ACHN (cell line): ENCODE results near the gene FLRT2.

Source experiments
- DNase-seq: peaks from one replicate; pipeline ENCODE4 v3.0.0-alpha.2; 2015
- in situ Hi-C: cut with HindIII; loops from 2 replicates; pipeline ENCODE4 v1.10.0; 2017; ENCODE audit warnings: low sequenced_read_pairs, low pct_ligation_motif_present, low pct_unique_long_range_greater_than_20kb

FLRT2 gene, protein sequence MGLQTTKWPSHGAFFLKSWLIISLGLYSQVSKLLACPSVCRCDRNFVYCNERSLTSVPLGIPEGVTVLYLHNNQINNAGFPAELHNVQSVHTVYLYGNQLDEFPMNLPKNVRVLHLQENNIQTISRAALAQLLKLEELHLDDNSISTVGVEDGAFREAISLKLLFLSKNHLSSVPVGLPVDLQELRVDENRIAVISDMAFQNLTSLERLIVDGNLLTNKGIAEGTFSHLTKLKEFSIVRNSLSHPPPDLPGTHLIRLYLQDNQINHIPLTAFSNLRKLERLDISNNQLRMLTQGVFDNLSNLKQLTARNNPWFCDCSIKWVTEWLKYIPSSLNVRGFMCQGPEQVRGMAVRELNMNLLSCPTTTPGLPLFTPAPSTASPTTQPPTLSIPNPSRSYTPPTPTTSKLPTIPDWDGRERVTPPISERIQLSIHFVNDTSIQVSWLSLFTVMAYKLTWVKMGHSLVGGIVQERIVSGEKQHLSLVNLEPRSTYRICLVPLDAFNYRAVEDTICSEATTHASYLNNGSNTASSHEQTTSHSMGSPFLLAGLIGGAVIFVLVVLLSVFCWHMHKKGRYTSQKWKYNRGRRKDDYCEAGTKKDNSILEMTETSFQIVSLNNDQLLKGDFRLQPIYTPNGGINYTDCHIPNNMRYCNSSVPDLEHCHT

DNA sequence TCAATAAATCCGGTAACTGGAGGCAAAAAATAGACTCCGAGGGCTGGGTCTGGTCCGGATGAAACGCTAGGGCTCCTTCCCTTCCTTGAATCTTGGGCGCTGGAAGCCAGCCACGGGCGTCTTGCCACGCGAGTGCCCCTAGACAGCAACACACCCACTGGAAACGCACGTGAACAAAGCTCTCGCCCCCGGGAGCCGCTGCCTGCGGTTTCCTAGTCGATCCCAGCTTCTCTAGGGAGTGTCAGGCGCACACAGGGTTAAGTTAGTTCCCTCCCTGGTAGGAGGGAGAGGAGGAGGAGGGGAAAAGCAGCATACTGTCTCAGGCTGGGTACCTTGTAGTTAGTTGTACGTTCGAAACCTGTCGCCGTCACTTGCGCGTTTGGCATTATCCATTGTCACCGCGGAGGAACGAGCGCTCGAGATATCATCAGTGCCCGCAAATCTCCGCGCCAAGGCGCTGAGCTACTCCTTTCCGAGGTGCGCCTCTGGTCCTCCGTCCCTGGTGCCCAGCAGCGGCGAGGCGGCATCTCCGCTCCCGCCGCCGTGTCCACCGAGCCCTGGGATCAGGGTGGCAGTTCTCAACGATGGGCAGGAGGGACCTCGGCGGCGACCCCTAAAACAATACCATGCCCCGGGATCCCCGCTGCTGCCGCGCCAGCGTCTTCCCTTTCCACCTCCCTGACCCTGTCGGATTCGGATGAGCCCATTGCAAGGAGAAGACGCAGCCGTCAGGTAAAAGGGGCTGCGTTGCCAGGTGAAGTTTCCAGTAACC lies at the start of gene FLRT2:
Gene FLRT2, plus strand, starts transcription at position 342 of the 772 bp plus-strand sequence. CDS start 91,371 bp downstream, outside the sequence.
- DNase-seq: no peak
- in situ Hi-C loops: no loop called here

DNA sequence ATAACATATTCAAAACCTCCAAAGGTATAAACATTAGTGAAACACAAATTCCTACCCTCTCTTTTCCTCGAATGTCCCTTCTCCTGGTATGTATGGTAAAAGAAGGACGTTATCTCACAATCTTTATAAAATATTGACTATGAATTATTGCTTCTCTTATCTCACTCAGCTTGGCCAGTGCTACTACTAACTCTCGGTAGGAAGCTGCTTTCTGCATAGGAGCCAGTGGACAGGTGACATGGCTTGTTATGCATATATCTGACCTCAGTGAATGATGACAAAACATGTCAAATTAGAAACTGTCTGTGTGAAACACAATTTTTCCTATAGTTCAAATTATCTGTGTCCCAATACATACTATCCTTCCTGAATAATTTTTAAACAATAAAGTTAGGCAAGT lies 48.5 kb upstream of the FLRT2 start:
- no peak for DNase-seq
- in situ Hi-C loops: no loop called here

DNA sequence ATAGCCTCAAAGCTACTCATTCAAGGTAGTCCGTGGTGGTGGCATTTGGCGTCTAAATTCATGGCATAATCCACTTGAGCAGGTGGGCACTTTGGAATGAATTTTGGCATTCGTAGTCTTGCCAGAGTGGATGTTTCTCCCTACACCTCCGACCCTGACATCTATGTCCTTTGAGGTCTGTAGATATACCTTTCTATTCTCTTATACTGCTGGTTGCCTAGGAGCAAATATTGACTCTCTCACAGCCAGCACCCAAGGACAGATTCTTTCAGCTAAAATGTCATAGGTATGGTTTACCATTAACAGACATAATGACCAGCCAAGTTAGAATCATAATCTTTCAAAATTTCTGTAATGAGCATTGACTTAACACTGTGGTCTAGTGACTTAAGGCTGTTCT lies 47.4 kb upstream of the FLRT2 start:
- in situ Hi-C loops: no loop called here
- no peak for DNase-seq

DNA sequence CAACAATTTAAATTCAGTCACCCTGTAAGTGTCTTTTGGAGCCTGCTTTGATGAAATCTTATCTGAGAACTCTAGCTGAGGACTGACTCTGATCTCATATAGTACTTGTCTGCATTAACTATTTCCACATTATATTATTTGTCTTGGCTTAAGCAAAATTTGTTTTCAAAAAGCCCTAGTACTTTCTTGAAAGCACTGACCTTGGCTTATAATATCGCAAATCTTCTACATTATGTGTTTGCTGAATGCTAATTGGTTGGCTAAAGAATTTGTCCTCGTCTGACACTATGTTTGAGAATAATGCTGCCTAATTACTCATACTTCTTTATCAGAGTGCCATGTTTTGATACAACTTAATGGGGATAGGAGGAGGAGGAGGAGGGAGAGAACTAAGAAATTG lies 46.9 kb upstream of the FLRT2 start:
- DNase-seq: no peak
- in situ Hi-C loops: no loop called here

DNA sequence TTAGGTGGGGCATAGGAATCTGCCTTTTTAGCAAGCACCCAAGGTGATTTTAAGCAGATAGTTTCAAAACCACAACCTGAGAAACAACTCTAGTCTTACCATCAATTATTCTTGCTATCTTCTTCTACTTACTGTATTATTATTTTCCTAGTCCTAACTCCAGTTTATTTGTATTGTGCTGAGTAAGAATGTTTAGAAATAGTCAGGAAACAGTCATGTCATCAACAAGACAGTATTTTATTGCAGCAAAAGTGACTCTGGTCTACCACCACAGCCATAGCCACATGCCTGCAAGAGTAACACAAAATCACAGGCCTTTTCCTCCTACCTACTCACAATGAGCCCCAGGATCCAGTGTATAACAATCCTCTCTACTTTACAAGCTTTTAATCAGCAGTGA lies 46.3 kb upstream of the FLRT2 start:
- no peak for DNase-seq
- in situ Hi-C loops: no loop called here

DNA sequence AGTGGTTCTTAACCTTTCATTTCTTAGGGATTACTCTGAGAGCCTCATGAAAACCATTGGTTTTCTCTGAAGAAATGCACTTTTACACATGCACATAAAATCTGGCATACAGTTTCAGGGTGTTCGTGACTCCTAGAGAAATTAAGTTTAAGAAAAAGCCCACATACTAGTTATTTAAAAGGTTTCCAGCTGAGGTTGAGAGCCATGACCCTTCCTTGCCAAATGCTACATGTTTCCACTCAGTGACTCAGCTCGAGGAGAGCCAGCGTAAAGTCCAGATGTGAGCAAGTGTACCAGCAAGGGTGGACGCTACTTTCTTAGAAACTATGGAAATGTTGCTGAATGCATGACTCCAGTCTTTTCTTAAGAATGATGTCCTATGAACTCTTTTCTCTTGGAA lies 42.7 kb upstream of the FLRT2 start:
- no peak for DNase-seq
- in situ Hi-C loops: no loop called here

DNA sequence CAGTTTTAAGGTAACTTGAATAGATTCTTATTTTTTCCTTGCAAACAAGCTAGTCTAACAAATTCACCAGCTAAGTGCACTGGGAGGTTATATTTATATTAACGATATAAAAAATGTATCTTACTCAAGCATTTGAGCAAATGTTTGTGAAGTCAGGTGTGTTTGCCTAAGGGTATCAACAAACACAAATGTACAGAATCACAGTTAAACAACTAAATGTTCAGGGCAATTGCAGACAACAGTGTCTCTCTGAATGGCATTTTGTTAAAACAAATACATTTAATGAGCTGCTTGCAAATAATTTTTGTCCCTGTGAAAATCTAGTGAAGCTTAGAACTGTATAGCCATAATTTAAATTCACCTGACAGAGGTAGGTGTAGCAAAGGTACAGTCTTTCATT lies 28.2 kb upstream of the FLRT2 start:
- DNase-seq: no peak
- in situ Hi-C loops: no loop called here

DNA sequence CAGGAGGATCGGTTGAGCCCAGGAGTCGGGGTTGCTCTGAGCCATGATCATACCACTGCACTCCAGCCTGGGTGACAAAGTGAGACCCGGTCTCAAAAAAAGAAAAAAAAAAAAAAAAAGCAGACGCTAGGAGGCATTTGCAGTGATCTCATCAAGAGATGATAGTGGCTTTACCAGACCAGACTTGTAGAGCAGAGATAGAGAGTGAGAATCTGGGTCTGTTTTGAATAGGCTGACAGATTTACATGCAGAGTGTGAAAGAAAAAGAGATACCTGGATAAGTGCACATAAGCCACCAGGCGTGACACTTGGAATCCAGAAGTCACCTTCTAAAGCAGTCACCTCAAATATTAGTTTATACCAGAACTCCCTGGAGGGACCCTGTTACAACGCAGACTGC lies 21.1 kb upstream of the FLRT2 start:
- no peak for DNase-seq
- in situ Hi-C loops: no loop called here

DNA sequence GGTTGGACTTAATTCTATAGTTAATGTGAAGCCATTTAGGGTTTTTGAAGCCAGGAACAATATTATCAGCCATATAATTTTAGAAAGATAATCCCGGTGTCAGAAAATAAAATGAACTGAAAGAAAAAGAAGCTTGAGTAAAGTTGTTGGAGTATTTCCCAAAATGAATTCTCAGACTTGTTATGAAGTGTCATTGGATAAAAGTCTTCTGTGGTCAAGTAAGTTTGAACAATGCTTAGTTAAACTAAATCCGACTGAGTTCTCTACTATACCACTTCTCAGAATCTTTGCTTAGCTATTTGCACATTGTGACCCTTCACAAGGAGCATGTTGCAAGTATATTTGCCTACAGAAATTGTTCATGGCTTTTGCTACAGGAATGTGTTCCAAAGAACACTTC lies 17.5 kb upstream of the FLRT2 start:
- DNase-seq: no peak
- in situ Hi-C loops: no loop called here

DNA sequence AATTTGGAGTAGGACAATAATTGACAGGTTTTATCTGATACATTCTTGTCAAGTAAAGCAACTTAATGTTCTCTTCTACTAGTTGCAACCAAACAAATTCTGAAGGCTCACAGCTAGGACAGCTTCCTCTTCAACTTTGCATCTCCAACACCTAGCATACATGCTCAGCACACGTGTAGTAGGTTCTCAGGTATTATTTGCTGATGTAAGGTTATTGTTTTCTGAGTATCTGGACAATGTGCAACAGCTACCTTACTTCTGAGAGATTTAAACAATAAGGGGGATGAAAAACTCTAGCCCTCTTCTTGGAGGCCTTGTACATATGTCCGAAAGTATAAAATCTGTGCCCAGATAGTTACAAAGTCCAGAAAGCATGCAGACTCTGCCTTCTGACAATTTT lies 15.5 kb upstream of the FLRT2 start:
- no peak for DNase-seq
- in situ Hi-C loops: no loop called here

DNA sequence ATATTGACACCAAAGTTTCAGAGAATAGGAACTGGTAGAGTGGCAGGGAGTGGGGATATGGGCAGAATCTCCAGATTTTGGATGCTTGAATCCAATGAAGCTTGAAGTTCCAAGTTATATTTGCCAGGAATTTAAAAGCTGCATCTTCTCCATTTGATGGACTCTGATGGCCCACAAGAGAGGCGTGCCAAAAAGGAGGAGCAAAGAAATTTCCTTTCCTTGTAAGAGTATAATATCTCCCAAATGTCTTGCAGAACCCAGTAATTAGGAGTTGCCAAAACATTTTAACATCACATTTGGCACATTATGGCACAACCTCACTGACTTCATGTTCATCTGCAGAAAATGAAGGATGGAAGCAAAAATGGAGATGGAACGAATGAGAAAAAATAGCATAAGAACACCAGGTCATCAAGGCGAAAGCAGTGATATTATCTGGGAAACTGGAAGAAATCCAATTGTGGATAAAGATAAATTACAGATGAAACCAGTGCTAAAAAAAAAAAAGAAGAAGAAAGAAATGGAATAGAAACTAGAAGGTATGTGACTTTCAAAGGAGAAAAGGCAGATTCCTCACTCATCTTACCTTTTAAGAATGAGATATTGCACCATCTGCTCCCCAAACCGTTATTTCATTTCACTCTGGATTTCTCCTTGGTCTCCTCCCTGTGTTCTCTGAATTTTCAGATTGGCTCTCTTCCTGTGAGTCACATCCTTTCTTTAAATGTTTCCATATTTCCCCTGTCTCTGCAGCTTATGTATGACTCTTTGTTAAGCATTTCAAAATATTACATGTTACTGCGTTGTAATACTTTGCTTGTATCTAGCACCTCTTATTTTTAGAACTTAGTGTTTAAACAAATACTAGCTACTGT lies 13.5 kb upstream of the FLRT2 start:
- in situ Hi-C loops: no loop called here
- no peak for DNase-seq

DNA sequence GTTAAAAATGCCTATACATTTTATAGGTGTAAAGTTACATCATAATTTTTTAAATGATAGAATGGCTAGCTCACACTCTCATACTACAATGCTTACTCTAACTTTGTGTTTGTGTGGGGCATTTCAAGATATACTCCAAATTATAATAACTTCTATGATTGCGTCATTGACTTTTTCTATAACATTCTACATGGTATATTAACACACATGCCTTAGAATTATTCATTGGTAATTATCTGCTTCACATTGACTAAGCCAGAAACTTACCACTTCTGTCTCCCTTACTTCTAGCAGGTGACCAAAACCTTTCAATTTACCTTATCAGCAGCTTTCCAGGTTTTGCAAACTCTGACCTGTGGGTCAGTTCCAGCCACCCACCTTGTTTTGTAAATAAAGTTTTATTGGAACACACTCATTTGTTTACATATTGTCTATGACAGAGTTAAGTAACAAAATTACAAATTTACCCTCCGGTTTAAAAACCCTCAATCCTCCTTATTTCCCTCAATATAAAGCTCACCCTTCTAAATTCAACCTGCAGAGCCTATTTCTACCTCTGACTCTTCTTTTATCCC lies 12.7 kb upstream of the FLRT2 start:
- DNase-seq: no peak
- in situ Hi-C loops: no loop called here

DNA sequence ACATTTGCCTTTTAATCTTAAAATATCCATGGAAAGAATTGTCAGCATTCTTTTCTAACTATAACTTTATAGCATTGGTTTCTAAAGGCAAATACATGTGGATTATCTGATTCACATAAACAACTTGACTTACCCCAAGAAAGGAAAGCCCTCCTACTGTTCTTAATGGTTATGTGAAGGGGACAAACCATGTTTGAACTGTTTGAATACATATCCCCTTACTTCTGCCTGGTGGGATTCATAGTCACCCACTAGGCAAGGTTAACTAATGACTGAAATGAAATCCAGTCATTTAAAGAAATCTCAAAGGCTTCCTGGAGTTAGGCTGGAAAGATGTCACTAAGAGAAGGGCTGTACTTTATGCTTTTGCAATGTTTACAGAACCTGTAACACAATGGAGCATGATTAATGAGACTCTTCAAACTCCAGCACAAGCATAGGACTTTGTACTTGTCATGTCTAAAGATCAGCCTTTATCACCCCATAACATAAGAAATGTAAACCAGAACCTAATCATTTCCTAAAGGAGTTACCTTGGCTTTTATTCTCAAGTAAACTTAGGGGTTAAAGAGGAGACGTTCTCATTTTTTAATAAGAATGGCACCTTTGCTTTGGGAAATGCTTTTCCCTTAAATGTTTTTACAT lies 10.2 kb upstream of the FLRT2 start:
- DNase-seq: no peak
- in situ Hi-C loops: no loop called here

DNA sequence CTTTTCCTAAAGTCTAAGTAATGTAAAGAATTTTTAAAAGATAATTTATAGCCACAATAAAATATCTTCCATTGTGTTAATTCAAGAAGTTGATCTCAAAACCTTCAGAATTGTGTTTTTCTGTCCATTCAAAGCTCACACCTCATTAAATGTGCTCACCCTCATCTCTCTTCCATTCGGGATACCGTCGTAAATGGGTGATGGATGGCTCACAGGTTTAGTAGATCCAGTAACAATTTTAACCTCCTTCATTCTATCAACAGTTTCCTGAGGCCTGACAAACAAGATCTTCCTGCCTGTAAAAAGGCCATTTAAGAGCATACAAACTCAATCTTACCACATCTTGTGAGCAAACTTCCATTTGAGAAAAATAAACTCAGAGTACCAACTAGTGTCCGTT lies 9.4 kb upstream of the FLRT2 start:
- DNase-seq: no peak
- in situ Hi-C loops: no loop called here

DNA sequence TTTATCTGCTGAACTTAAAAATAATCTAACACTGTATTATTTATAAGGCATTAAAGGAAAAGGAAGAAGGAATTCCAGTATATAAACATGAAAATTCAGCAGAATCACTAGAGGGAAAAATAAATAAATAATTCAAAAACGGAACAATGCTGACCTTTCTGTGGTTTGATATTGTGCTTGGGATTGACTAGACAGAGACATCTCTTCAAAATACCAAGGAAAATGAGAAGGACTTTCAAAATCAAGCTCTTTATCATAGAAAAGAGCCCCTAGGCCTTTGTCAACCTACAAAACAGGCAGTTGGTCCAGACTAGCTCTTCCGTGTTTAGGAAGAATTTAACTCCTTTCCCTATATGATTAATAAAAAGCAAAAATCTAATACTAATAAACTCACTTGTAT lies 6.3 kb upstream of the FLRT2 start:
- in situ Hi-C loops: no loop called here
- no peak for DNase-seq

DNA sequence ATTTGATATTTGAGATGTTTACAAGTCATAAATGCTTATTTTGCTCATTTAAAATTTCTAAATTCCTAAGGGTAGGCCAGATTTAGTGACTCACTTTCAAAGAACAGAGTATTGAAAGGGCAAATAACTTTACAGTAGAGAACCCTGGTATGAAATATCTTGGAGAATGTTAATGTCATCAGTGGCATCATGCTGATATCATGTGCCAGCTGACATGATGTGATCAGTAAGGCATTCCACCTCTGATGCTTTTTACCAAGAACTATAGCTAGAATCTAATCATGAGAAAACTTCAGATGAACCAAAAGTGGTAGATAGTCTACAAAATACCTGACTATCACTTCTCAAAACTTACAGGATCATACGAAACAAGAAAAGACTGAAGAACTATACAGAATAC lies 2.9 kb upstream of the FLRT2 start:
- no peak for DNase-seq
- in situ Hi-C loops: no loop called here

DNA sequence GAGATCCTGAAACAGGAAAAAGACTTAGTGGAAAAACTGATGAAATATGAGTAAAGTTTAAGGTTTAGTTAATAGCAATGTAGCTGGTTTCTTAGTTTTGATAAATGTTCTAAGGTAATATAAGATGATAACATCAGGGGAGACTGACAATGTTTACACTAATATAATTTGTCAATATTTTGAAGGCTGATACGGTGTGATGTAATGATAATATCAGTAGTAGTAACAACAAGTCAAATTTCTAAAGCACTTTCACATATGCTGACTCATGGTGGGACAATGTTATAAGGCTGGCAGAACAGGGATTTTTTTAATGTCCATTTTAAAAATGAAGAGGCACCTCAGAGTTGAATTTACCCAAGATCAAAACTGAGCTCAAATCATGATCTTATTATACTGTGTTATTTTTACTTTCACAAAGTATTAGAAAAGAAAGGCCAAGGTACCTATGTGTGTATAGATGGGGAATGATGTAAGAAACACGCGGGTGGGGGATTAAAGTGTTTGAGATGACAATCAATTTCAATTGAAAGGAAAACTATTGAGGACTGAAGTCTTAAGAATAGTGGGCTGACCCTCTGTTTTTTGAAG lies 2.4 kb upstream of the FLRT2 start:
- in situ Hi-C loops: no loop called here
- no peak for DNase-seq
